Stimulated activated CD8-positive, alpha-beta memory T cell treated with anti-CD3 and anti-CD28 coated beads, Interleukin-7, amount 100 ng/mL, for 48 hours (primary cell): ENCODE results near the gene FAHD1.
"Not testable (repeated sequence)": the region's sequence is repeated elsewhere in the genome, so short reads cannot be mapped to it uniquely, and the experiment has no call there.

ENCODE experiments used
- DNase-seq, 2 donors: peaks; one replicate each; pipeline ENCODE4 v3.0.0-alpha.2; 2020; ENCODE audit warnings: low read depth in 1 of 2; ENCODE audit errors: extremely low read depth in 1 of 2

FAHD1 gene

DNA sequence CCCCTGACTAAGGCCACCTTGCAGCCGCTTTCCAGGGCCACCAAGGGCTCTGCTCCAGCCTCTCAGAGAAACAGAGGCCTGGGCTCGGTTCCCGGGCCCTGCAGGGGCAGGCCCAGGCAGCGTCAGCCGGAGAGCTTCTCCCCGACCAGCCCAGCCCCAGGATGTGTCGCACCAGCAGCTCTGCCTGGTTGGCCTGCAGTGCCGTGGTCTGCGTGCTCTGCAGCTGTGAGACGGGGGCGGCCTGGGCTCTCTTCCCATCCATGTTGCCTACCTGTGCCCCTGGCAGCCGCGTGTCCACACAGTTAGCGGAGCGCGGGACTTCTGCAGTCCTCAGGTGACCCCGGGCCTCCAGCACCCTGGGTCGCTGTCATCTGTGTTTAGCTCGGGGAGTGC lies 38.3 kb upstream of the FAHD1 start:
- no peak for DNase-seq

GRCh38 chr16:1789643-1790045 lies 37.4 kb upstream of the FAHD1 start:
- DNase-seq, result no peak

DNA sequence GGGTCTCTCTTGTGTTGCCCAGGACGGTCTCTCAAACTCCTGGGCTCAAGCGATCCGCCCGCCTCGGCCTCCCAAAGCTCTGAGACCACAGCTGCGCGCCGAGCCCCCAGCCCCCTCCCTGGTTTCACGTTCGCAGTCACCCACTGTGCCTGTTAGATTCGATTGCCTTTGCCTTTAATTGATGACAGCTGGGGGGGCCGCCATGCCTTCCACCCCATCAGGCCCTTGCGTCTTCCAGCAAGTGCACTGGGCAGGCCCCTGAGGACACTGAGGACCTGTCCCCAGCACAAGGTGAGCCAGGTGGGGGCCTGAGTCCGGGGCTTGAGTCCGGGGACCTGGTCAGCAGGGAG lies 36.8 kb upstream of the FAHD1 start:
- DNase-seq, result no peak

DNA sequence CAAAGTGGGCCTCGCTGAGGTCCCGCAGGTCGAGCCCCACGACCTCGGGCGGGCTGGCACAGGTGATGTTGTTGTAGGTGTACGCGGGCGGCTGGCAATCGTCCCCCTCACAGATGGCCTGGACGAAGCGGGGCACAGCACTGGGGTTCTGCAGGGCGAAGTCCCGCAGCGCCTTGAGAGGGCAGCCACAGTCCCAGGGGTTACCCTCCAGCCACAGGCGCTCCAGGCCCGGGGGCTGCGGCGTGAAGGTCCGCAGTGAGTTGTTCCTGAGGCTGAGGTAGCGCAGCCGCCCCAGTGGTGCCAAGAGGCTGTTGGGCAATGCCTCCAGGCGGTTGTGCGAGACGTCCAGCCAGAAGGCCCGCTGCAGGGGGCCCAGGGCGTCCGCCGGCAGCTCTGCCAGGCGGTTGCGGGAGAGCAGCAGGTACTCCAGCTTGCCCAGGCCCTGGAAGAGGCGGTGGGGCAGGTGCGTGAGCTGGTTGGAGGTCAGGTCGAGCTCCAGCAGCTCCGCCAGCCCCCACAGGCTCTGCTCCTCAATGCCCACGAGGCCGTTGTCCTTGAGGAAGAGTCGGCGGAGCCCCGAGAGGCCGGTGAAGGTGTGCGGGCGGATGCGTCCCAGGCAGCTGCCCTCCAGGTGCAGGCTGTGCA lies 36.3 kb upstream of the FAHD1 start:
- DNase-seq, result no peak

DNA sequence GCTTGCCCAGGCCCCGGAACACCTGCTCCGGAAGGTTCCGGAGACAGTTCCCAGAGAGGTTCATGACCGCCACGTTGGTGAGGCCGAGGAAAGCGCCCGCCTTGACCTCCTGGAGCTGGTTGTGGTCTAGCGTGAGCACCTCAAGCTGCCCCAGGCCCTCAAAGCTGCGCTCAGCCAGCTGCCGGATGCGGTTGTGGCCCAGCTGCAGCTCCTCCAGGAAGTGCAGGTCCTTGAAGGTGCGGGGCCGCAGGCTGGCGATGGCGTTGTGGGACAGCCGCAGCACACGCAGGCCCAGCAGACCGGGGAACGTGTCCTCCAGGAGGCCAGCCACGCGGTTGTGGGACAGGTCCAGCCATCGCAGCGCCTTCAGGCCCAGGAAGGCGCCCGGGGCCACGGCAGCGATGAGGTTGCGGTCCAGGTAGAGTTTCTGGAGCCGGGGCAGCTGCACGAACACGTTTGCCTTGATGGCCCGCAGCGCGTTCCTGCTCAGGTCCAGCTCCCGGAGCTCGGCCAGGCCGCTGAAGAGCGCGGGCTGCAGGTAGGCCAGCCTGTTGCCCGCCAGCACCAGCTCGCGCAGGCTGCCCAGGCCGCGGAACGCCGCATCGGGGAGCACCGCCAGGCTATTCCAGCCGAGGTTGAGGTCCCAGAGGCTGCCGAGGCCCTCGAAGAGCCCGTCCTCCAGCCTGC lies 35.6 kb upstream of the FAHD1 start:
- DNase-seq, result no peak

GRCh38 chr16:1791943-1792812 lies 34.8 kb upstream of the FAHD1 start:
- no peak for DNase-seq

DNA sequence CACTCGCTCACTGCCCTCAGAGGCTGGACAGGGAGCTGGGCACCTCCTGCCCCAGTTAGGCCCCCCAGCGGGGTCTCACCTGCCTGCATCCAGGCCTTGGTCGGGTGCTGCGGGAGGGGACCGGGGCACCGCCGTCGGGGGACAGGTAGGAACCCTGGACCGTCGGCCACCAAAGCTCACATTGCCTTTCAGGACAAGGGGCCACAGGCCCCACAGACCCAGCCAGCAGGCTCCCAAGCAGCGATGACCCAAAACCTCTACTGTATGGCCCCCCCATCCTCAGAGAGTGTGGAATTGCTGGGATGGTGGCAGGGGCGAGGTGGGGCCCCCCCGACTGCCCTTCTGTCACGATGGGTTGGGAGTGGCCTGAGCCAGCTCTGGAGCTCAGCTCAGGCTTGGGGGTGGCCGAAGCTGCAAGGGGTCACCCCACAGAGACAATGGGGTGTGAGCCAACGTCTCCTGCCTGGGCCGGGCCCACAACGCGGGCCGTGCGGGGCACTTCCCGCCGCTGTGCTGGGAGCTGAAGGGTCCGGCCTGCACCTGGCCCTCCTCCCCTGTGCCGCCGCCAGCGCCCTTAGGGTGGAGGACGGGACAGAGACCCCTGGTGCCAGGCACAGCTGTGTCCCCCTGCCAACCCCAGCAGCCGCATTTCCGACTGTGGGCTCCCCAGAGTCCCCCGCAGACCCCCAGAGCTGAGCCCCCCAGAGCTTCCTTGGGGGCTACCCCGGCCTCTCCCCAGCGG lies 34.0 kb upstream of the FAHD1 start:
- DNase-seq, result no peak

DNA sequence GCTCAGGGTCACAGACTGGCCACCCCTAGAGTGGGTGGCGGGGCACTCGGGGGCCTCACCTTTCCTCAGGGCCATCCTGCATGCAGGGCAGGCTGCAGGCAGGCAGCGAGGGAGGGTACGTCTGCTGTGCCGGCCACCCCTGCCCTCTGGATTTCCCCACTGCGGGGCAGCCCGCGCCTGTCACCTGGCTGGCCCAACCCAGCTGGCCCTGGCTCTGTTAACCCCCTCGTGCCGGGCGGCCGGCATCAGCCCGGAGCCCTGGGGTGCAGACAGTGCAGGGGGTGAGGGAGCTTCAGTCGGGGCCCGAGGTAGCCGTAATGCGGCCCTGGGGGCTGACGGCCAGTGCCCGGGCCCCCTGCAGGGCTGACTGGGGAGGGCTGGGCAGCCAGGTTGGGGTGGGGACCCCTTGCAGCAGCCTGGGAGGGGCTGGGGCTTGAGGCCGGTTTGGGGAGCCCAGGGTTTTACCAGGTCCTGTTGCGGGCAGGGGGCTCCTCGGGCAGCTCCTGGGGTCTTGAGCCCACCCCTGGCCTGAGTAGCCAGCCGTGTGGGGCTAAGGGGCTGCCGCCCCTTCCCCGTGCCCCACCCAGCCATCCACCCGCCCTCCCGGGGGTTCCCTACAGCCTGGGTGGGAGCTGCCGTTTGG lies 33.3 kb upstream of the FAHD1 start, which contains the start of gene IGFALS:
Gene IGFALS (minus strand): TSS at position 128 of the 643 bp plus-strand sequence. CDS start 53 bp downstream, at position 75.
- DNase-seq, result no peak

- DNase-seq, result no peak
These were observed 32.7 kb upstream of the FAHD1 start for GRCh38 chr16:1794221-1794871.

DNA sequence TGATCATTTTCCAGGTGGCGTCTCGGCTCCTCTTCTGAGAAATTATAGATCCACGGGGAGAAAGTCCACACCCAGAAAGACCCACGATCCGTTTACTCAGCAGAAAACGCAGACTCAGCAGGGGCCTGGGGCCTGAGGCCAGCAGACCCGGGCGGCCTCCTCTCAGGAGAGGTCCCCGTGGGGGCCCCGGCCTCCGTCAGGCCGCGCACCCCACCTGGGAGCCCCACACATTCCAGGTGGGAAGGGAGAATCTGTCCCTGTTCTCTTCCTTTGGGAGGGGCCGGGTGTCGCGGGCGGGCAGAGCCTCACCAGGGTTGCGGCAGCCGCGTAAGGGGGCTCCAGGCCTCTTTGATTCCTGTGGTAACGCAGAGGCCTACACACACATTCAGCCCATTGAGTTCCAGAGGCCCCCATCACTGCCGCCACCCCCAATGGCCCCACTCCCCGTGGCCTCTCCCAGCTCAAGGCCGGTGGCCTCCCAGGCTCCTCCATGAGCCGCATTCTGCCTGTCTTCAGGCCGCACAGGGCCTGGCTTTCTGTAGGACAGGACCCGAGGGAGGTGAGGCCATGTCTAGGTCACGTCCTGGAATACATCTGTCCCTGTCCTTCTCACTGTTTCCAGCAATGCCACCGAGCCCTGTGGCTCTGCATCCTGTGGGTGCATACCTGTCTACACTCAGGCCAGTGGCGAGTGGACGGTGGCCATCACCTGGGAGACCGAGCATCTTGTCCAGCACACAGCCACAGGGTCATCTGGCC lies 31.9 kb upstream of the FAHD1 start:
- no peak for DNase-seq

- DNase-seq, result not testable (repeated sequence)
These were observed 27.7 kb upstream of the FAHD1 start for GRCh38 chr16:1799263-1799662.

DNA sequence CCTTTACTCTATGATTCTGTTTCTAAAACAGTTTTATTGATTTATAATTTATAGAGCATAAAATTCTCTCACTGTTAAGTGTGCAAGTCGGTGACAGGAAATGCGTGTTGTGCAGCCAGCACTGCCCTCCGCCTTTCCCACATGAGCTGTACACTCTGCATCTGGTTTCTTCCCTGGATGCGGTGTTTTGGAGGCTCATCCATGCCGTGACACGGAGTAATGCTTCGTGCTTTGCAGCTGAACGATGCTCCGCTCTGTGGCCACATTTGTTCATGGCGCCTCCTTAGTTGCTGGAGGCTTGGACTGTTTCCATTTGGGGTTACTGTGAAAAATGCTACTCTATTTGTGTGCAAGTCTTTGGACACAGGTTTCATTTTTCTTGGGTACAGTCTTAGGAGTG lies 26.3 kb upstream of the FAHD1 start:
- DNase-seq, result no peak

DNA sequence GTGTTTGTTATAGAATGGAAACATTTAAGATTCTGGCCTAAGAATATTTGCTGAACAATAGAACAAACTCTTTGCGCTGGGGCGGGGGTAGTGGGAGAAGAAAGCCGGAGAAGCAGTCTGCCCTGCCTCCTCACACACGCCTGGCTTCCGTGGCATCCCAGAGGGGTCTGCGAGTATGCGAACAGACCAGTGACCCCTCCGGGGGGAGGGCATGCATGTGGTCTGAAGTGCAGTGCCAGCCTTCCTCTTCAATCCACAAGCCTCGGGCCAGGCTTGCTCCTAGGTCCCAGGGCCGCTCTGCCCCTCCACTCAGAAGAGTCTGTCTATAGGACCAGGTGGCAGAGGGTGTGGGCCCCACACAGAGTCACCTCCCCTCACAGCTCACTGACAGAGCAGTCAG lies 19.4 kb upstream of the FAHD1 start:
- DNase-seq, result no peak

DNA sequence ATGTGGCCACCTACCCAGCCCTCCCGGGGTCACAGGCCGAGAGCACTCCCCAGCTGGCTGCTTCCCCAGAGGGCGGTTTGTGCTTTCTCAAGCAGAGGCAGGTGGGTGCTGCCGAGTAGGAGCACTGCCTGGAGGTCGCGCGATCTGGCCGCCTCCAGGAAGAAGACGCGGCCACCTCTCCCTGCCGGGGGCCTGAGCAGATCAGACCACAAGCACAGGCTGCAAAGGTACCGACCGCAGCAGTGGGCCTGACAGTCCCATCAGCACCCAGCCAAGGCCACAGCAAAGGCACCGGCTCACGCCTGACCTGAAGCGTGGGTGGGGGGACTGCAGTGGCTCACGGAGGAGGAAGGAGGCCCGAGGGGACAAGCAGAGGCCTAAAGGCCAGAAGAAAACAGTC lies 18.3 kb upstream of the FAHD1 start:
- DNase-seq, result no peak

- no peak for DNase-seq
These were observed 17.7 kb upstream of the FAHD1 start for GRCh38 chr16:1809281-1809801.

GRCh38 chr16:1810106-1810505 lies 16.9 kb upstream of the FAHD1 start:
- DNase-seq, result no peak

GRCh38 chr16:1810536-1810935 lies 16.5 kb upstream of the FAHD1 start:
- no peak for DNase-seq

GRCh38 chr16:1812732-1813163 lies 14.3 kb upstream of the FAHD1 start:
- DNase-seq, result peak in 1 of 2 donors; percentile 52

DNA sequence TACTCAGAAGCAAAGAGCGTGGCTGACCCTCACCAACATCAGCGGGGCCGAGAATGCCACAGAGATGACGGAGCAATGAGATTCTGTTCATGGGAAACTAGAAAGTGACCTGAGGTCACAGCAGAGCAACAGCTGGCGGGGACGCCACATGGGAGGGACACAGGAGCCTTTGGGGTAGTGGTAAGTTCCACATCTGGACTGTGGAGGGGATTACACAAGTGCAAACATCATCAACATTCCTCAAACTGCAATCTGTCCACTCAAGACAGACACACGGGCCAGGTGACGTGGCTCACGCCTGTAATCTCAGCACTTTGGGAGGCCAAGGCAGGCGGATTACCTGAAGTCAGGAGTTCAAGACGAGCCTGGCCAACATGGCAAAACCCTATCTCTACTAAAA lies 11.5 kb upstream of the FAHD1 start:
- DNase-seq, result no peak
